GM18951 (cell line): Measurements from ENCODE around the gene CD300H.

Source experiments
- POLR2A ChIP-seq: IDR thresholded peaks from 4 replicates; pipeline ENCODE4 v1.6.1; 2011; ENCODE audit warnings: mild to moderate bottlenecking; ENCODE audit not compliant: insufficient read length, insufficient read depth; ENCODE audit errors: extremely low read depth
- in situ Hi-C: fragments of 300-500 bp; cut with MboI; formaldehyde crosslinking; loops from one replicate; pipeline ENCODE4 v1.12.0; 2022; ENCODE audit warnings: low sequenced_read_pairs, mixed read lengths, inconsistent platforms; ENCODE audit not compliant: unreplicated experiment

Gene CD300H

GRCh38 chr17:74550602-74551001, 16.7 kb downstream of the CD300H start:
- no peak for TF ChIP-seq POLR2A
- in situ Hi-C loops, result no loop called here

- no peak for TF ChIP-seq POLR2A
These were observed 18.0 kb downstream of the CD300H start for GRCh38 chr17:74549343-74549742.

GRCh38 chr17:74547736-74548135, 19.6 kb downstream of the CD300H start:
- no peak for TF ChIP-seq POLR2A
- in situ Hi-C loops, result no loop called here

More at GRCh38 chr17:74549343-74549742, 18.0 kb downstream of the CD300H start:
- in situ Hi-C loops, result no loop called here

GRCh38 chr17:74547264-74547663, 20.0 kb downstream of the CD300H start:
- no peak for TF ChIP-seq POLR2A
- in situ Hi-C loops, result no loop called here

- in situ Hi-C loops, result no loop called here
- no peak for TF ChIP-seq POLR2A
These were observed 20.7 kb downstream of the CD300H start for GRCh38 chr17:74546586-74546985.

GRCh38 chr17:74545843-74546230, 21.5 kb downstream of the CD300H start, which contains the start of gene CD300C:
CD300C (minus strand) TSS chr17:74546115; CDS start chr17:74545782, 333 bp downstream.
- TF ChIP-seq POLR2A, result no peak
- in situ Hi-C loops, result no loop called here

GRCh38 chr17:74544991-74545842, 22.1 kb downstream of the CD300H start:
- TF ChIP-seq POLR2A, result no peak
- in situ Hi-C loops, result no loop called here

GRCh38 chr17:74543891-74544760, 23.2 kb downstream of the CD300H start:
- in situ Hi-C loops, result no loop called here
- TF ChIP-seq POLR2A, result no peak

GRCh38 chr17:74543406-74543805, 23.9 kb downstream of the CD300H start:
- no peak for TF ChIP-seq POLR2A

GRCh38 chr17:74542727-74543383, 24.5 kb downstream of the CD300H start:
- in situ Hi-C loops, result no loop called here
- TF ChIP-seq POLR2A, result no peak

More at GRCh38 chr17:74543406-74543805, 23.9 kb downstream of the CD300H start:
- in situ Hi-C loops, result no loop called here

GRCh38 chr17:74542166-74542565, 25.1 kb downstream of the CD300H start:
- in situ Hi-C loops, result no loop called here
- no peak for TF ChIP-seq POLR2A

GRCh38 chr17:74541176-74542111, 25.9 kb downstream of the CD300H start:
- in situ Hi-C loops, result no loop called here
- TF ChIP-seq POLR2A, result no peak
